ENCODE results near the gene GPR39. TPM values are rescaled to one million over a fixed set of nuclear protein-coding genes. Genes with fewer than 3 reads are reported as not detected.

Gene GPR39
- total RNA-seq, 2 experiments from 2014 or later: not detected

DNA sequence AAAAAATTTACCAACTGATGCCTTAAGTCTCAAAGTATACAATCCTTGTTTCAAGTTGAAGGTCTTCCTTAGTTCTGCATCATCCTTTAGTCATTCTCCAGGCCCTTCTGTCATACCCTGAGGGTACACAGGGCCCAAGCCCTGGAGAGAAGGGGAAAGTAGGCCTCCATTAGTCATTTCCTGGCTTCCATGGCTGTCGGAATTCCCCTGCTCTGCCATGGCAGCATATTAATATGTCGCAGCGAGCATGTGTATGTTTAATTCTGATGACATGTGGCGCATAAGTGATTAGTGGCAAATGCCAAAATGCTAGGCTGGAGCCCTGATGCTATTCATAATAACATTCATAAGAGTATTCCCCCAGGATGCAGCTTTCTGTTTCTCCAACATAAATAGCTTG, 22.1 kb downstream of the GPR39 start:
- DNase-seq: no peak
- Mint-ChIP-seq H3K4me1 (ENCODE audit: low read depth) (no peaks in the 10 kb centered on the region), H3K4me3 (no peak overlapping the region), H3K36me3 (no peaks in the 10 kb centered on the region), H3K27ac (no peak overlapping the region), H3K9me3 (no peaks in the 10 kb centered on the region), H3K27me3 (no peaks in the 10 kb centered on the region)
- CTCF ChIA-PET: no interaction called here
- POLR2A ChIA-PET: no interaction called here
- intact Hi-C loops (cut with micrococcal nuclease): no loop called here

DNA sequence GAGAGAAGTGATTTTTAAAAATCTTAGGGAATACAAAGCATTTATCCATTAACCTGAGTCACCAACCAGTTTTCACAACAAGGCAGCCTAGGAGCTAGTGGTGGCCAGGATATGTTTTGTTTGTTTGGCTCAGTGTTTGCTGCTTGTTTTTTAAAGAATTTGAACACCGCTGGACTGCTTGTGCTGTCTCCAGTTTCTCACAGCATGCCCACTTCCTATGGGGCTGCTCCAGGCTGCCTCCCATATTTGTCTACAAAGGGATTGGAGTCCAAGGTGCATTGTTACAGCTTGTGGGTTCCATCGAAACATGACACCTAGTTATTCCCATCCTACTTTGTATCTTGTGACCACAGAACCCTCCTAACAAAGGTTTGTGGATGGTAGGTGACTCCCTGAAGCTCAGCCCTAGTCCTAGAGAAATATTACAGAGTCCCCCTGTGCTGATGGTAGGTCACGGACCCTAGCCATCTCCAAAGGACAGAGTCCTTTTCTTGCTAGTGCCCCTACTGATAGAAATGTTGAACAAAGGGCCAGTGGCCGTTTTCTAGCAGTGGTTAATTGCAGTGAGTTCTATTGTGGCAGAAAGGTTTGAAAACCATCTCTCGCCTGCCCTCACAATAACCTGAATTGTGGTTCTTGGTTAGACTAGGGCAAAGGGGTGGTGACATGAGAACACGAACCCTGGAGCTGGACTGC, 23.2 kb downstream of the GPR39 start:
- Mint-ChIP-seq H3K4me3 (no peak overlapping the region), H3K36me3 (no peaks in the 10 kb centered on the region), H3K9me3 (no peaks in the 10 kb centered on the region), H3K27ac (no peak overlapping the region), H3K27me3 (no peaks in the 10 kb centered on the region), H3K4me1 (ENCODE audit: low read depth) (no peaks in the 10 kb centered on the region)
- no peak for DNase-seq
- ChIA-PET POLR2A (no interaction called here), CTCF (no interaction called here)
- intact Hi-C loops (cut with micrococcal nuclease): no loop called here

DNA sequence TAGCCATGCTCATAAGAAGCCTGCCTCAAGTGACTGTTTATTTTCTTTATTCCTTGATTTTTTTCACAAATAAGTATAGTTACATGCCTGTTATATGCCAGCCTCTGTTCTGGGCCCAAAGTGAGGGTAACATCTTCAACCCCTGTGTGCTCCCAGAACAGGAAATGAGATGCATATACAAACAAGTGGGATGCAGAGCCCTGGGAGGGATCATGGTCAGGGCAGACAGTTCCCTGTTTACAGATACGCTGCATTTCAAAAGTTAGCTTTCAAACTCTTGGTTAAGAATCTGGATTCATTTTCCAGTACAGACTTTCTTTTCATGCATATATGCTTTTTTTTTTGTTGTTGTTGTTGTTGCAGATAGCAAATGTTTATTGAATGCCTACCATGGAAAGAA, 24.4 kb downstream of the GPR39 start:
- H3K4me1 Mint-ChIP-seq (ENCODE audit: low read depth): no peaks in the 10 kb centered on the region

DNA sequence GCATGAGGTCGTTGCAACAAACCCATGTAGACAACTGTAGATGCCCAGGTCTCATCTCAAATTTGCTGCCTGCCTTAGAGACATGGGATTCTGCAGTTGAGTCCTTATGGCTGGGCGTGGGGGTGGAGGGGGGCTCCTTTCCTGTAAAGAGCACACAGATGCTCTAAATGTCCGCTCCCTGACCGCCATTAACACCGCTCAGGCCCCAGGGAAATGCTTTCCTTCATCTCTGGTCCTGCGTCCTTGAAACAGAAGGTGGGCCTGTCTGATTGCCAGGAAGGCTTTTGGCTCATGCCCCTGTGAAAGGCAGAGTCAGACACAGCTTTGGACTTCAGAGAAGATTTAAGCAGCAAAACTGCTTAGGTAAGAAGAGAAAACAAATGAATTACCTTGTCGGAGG, 25.7 kb downstream of the GPR39 start:
- Mint-ChIP-seq H3K4me1 (ENCODE audit: low read depth) (no peaks in the 10 kb centered on the region), H3K27ac (no peak overlapping the region), H3K36me3 (no peaks in the 10 kb centered on the region), H3K4me3 (no peak overlapping the region), H3K27me3 (no peaks in the 10 kb centered on the region), H3K9me3 (no peaks in the 10 kb centered on the region)
- intact Hi-C loops (cut with micrococcal nuclease): no loop called here
- ChIA-PET CTCF (no interaction called here), POLR2A (no interaction called here)
- DNase-seq: no peak

More for the DNA sequence above, 24.4 kb downstream of the GPR39 start:
- Mint-ChIP-seq H3K27me3 (no peaks in the 10 kb centered on the region), H3K36me3 (no peaks in the 10 kb centered on the region), H3K27ac (no peak overlapping the region), H3K9me3 (no peaks in the 10 kb centered on the region), H3K4me3 (no peak overlapping the region)
- intact Hi-C loops (cut with micrococcal nuclease): no loop called here
- POLR2A ChIA-PET: no interaction called here
- no peak for DNase-seq
- CTCF ChIA-PET: no interaction called here

DNA sequence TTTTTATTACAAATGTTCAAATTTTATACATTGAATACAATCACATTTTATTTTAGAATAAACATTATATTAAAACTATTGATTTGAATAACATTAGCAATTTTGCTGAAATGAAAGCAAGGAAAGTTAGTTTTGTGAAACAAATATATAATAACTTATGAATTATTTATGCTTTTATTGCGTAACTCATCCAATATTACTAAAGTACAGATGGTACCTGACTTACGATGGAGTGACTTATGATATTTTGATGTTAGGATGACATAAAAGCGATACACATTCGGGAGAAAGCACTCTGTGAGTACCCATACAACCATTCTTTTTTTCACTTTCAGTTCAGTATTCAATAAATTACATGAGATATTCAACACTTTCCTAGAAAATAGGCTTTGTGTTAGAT, 26.5 kb downstream of the GPR39 start:
- intact Hi-C loops (cut with micrococcal nuclease): no loop called here
- CTCF ChIA-PET: no interaction called here

DNA sequence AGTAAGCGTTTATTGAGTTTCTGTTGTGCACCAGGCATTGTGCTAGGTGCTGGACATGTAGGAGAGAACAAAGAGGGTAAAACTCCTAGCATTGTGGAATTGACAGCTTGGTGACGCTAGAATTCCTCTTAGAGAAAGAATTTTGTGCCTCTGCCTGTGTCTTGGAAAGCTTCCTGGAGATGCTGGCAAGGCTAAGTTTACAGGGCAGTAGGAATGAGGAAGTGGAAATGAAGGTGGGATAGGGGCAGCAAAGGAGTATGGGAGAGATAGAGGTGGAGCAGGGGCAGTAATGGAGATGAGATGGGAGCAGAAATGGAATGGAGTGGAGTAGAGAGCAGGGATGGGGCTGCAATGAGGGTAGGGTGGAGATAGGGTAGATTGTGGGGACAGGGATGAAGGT, 29.8 kb downstream of the GPR39 start:
- POLR2A ChIA-PET: no interaction called here
- Mint-ChIP-seq H3K4me1 (ENCODE audit: low read depth) (no peaks in the 10 kb centered on the region), H3K36me3 (no peaks in the 10 kb centered on the region), H3K4me3 (no peak overlapping the region), H3K9me3 (no peaks in the 10 kb centered on the region), H3K27me3 (no peaks in the 10 kb centered on the region), H3K27ac (no peak overlapping the region)
- CTCF ChIA-PET: no interaction called here
- DNase-seq: no peak
- intact Hi-C loops (cut with micrococcal nuclease): no loop called here

More for the DNA sequence above, 26.5 kb downstream of the GPR39 start:
- H3K27me3 Mint-ChIP-seq: no peaks in the 10 kb centered on the region
- no peak for DNase-seq
- POLR2A ChIA-PET: no interaction called here
- H3K4me3 Mint-ChIP-seq: no peak overlapping the region
- no peaks in the 10 kb centered on the region for H3K9me3 Mint-ChIP-seq
- H3K4me1 Mint-ChIP-seq (ENCODE audit: low read depth): no peaks in the 10 kb centered on the region
- no peaks in the 10 kb centered on the region for H3K36me3 Mint-ChIP-seq
- H3K27ac Mint-ChIP-seq: no peak overlapping the region

DNA sequence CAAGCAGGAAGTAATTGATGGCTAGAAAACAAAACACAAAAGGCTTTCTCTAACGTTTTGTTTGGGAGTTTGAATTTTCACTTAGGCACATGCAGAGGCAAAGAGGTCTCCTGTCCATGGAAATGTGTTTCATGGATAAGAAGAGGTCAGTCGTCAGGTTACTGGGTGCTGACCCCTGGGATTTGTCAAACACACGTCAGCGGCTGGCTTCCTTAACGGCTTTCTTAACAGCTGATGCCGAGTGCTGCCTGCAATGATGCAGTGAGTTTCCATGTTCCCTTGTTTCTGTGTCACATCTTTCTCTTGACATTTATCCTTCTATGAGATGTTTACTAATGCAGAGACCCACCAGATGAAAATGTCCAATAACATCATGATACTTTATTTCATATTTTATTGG, 31.7 kb downstream of the GPR39 start:
- Mint-ChIP-seq H3K9me3 (peaks cover 12% of the 10 kb centered on the region), H3K36me3 (no peaks in the 10 kb centered on the region), H3K27me3 (no peaks in the 10 kb centered on the region), H3K27ac (no peak overlapping the region), H3K4me3 (no peak overlapping the region), H3K4me1 (ENCODE audit: low read depth) (no peaks in the 10 kb centered on the region)
- POLR2A ChIA-PET: no interaction called here
- intact Hi-C loops (cut with micrococcal nuclease): no loop called here
- CTCF ChIA-PET: no interaction called here
- no peak for DNase-seq

DNA sequence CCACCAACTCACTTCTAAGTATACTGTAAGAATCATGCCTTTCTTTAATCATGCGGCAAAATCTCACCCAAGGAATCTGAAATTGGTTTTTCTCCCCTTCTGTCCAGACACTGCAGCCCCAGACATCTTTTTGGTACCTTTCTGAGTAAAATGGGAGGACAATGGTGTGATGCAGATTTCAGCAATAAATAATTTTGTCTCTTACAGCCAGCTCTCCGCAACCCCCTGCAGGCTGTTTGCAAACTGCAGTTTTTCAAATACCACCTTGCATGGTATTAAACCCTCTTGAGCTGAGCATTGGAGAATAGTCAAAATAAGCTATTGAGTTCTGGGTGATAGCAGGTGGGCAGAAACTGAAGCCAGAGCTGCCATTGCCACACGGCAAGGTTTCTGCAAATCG, 32.2 kb downstream of the GPR39 start:
- no peaks in the 10 kb centered on the region for H3K4me1 Mint-ChIP-seq (ENCODE audit: low read depth)
- ChIA-PET POLR2A (no interaction called here), CTCF (no interaction called here)
- no peaks in the 10 kb centered on the region for H3K36me3 Mint-ChIP-seq
- no peak for DNase-seq
- H3K27ac Mint-ChIP-seq: no peak overlapping the region
- H3K4me3 Mint-ChIP-seq: no peak overlapping the region
- no peaks in the 10 kb centered on the region for H3K27me3 Mint-ChIP-seq
- H3K9me3 Mint-ChIP-seq: peaks cover 17% of the 10 kb centered on the region
- intact Hi-C loops (cut with micrococcal nuclease): no loop called here

DNA sequence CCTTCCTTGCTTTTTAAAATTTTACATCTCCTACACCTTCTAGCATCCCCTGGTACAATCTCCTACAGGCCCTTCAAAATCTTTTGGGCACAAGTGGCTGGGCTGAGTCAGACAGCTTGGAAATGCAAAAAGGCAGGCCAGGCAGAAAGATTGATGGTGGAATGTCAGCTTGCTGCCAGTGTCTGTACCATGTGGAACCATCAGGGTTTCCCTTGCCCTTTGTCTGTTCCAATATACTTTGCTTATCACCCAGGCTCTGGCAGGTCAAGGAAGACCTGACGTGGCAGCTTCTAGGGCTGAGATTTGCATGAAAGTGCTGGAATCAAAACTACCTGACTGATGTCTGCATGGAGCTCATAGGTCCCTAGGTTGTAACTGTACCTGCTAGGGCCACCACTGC, 33.3 kb downstream of the GPR39 start:
- DNase-seq: no peak
- peaks cover 28% of the 10 kb centered on the region for H3K9me3 Mint-ChIP-seq
- H3K4me1 Mint-ChIP-seq (ENCODE audit: low read depth): no peaks in the 10 kb centered on the region
- no peak overlapping the region for H3K27ac Mint-ChIP-seq
- POLR2A ChIA-PET: no interaction called here
- no peak overlapping the region for H3K4me3 Mint-ChIP-seq
- CTCF ChIA-PET: interaction anchor here (0.6 kb wide), 1 partner anchor 611 kb away, joined by 3 read pairs; no protein-coding TSS in a partner anchor
- intact Hi-C loops (cut with micrococcal nuclease): no loop called here
- H3K36me3 Mint-ChIP-seq: no peaks in the 10 kb centered on the region
- H3K27me3 Mint-ChIP-seq: no peaks in the 10 kb centered on the region

DNA sequence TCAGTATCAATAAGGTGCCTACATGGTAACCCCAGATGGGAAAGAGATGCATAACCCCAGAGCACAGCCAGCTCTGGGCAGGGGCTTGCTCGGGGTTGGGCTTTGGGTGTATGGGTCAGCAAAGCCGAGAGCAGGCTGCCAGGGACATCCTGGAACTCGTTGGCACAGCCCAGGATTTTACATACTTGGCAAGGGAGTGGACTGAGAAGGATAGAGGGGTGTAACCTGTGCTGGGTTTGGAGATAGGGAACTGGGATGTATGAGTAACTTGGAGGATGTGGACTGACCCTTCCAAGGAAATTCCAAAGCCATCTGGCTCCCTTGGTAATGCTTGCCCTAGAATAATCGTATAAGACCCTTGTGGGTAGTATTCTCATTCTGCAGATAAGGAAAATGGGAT, 44.2 kb downstream of the GPR39 start:
- H3K36me3 Mint-ChIP-seq: no peaks in the 10 kb centered on the region
- POLR2A ChIA-PET: no interaction called here
- no peak overlapping the region for H3K27ac Mint-ChIP-seq
- no peaks in the 10 kb centered on the region for H3K27me3 Mint-ChIP-seq
- DNase-seq: no peak
- no peaks in the 10 kb centered on the region for H3K4me1 Mint-ChIP-seq (ENCODE audit: low read depth)
- H3K9me3 Mint-ChIP-seq: peaks cover 20% of the 10 kb centered on the region
- CTCF ChIA-PET: no interaction called here
- intact Hi-C loops (cut with micrococcal nuclease): no loop called here
- H3K4me3 Mint-ChIP-seq: no peak overlapping the region

DNA sequence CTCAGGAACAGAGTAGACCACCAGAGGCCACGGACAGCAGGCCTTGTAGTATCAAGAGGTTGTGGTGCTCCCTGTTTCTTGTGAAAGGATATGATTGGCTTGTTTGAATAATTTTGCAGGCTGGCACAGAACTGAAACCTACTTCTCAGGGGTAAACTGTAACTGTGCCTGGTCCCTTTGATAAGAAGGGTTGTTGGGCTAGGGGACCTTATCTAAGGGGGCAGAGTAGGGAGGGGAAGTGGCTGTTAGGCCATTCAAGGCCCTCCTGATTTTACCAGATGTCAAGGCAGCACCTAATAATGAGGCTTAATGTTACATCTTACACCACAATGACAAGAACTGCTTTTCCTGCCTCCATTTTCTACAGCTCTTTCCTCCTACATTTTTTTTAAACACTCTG, 45.6 kb downstream of the GPR39 start:
- no peak overlapping the region for H3K4me3 Mint-ChIP-seq
- no peak for DNase-seq
- H3K4me1 Mint-ChIP-seq (ENCODE audit: low read depth): no peaks in the 10 kb centered on the region
- POLR2A ChIA-PET: no interaction called here
- peaks cover 31% of the 10 kb centered on the region for H3K9me3 Mint-ChIP-seq
- no peak overlapping the region for H3K27ac Mint-ChIP-seq
- intact Hi-C loops (cut with micrococcal nuclease): no loop called here
- H3K36me3 Mint-ChIP-seq: no peaks in the 10 kb centered on the region
- no peaks in the 10 kb centered on the region for H3K27me3 Mint-ChIP-seq
- CTCF ChIA-PET: no interaction called here

DNA sequence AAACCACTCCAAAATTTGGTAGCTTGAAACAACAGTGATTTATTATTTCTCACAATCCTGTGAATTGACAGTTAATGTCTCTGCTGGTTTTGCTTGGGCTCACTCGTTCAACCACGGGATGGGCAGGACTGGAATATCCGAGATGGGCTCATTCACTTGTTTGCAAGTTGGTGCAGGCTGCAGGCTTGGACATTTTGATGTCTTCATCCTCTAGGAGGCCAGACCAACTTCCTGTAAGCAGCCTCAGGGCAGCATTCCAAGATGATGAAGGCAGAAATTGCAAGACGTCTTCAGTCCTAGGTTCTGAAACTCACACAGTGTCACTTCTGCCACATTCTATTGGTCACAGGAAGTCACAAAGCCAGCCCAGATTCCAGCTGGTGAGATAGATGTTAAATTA, 47.1 kb downstream of the GPR39 start:
- H3K4me3 Mint-ChIP-seq: no peak overlapping the region
- no peak for DNase-seq
- no peak overlapping the region for H3K27ac Mint-ChIP-seq
- H3K27me3 Mint-ChIP-seq: no peaks in the 10 kb centered on the region
- H3K36me3 Mint-ChIP-seq: no peaks in the 10 kb centered on the region
- intact Hi-C loops (cut with micrococcal nuclease): no loop called here
- POLR2A ChIA-PET: no interaction called here
- CTCF ChIA-PET: no interaction called here
- H3K4me1 Mint-ChIP-seq (ENCODE audit: low read depth): no peaks in the 10 kb centered on the region
- peaks cover 35% of the 10 kb centered on the region for H3K9me3 Mint-ChIP-seq

DNA sequence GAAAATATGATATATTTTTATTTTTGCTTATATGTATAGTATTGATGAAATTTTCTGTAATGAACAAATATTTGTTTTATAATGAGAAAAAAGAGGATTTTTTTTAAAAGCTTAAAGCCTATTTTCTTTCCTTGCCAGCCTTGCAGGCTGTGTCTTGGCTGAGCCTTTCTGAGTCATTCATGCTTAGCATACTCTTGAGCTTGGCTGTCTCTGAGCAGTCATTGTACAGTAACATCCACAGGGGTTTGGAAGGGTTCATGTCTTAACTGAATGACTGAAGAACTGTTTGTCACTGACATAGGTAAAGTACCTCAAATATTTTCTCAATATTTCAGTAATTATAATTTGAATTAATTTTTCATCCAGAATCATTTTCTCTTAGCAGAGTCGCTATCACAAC, 49.3 kb downstream of the GPR39 start:
- ChIA-PET CTCF (no interaction called here), POLR2A (no interaction called here)
- Mint-ChIP-seq H3K27me3 (no peaks in the 10 kb centered on the region), H3K36me3 (no peaks in the 10 kb centered on the region), H3K4me1 (ENCODE audit: low read depth) (no peaks in the 10 kb centered on the region), H3K9me3 (peaks cover 35% of the 10 kb centered on the region), H3K27ac (no peak overlapping the region), H3K4me3 (no peak overlapping the region)
- intact Hi-C loops (cut with micrococcal nuclease): no loop called here
- no peak for DNase-seq

All from activated CD4-positive, alpha-beta memory T cell treated with anti-CD3 and anti-CD28 coated beads for 36 hours (primary cell).